IMR-90 (cell line): ENCODE measurements around the gene MTFR1L.

ENCODE experiments used
- CEBPB ChIP-seq: IDR thresholded peaks from 2 replicates; pipeline ENCODE4 v1.6.1; 2012; ENCODE audit warnings: low read depth, low read length, improper control_type of control experiment
- FOS ChIP-seq: fragments of 150-350 bp; IDR thresholded peaks from 2 replicates; pipeline ENCODE4 v1.6.1; 2016; ENCODE audit warnings: low read depth, low read length
- POLR2A ChIP-seq: IDR thresholded peaks from 2 replicates; pipeline ENCODE4 v1.6.1; 2012; ENCODE audit warnings: mild to moderate bottlenecking, low read depth, low read length
- RAD21 ChIP-seq: IDR thresholded peaks from 2 replicates; pipeline ENCODE4 v1.6.1; 2012; ENCODE audit warnings: low read length, improper control_type of control experiment
- RFX5 ChIP-seq: IDR thresholded peaks from 2 replicates; pipeline ENCODE4 v1.8.0; 2012; ENCODE audit warnings: low read depth, mild to moderate bottlenecking, low read length, moderate library complexity
- SMC3 ChIP-seq: fragments of 150-350 bp; IDR thresholded peaks from 2 replicates; pipeline ENCODE4 v1.6.1; 2016; ENCODE audit warnings: low read depth, mild to moderate bottlenecking, antibody characterized with exemption, low read length, moderate library complexity
- TF ChIP-seq, protein P1 (sequence below): conservative IDR thresholded peaks from 2 replicates; pipeline ENCODE4 v1.5.1; 2012; ENCODE audit warnings: mild to moderate bottlenecking, low read depth, low read length, improper control_type of control experiment
- TF ChIP-seq, protein P2 (sequence below): fragments of 150-350 bp; IDR thresholded peaks from 2 replicates; pipeline ENCODE4 v1.6.1; 2017; ENCODE audit warnings: mild to moderate bottlenecking, antibody characterized with exemption, low read length, low read depth

DNA sequence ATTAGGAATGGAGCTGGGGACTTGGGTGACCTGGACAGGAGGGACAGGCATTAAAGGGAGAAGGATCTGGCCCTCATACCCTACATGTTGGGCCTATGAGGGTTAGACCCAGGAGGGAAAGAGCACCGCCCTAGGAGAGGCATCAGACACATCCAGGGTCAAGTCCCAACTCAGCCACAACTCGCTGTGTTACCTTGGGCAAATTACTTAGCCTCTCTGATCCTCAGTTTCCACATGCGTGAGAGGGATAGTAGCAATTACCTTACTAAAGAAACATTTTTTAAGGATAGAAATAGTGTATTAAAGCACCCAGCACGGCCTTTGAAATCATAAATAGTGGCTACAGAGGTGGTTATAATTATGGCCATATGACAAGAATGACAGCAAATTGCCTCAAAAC is 39.9 kb upstream of the MTFR1L start:
- no peak for TF ChIP-seq RFX5
- TF ChIP-seq, protein P1, sequence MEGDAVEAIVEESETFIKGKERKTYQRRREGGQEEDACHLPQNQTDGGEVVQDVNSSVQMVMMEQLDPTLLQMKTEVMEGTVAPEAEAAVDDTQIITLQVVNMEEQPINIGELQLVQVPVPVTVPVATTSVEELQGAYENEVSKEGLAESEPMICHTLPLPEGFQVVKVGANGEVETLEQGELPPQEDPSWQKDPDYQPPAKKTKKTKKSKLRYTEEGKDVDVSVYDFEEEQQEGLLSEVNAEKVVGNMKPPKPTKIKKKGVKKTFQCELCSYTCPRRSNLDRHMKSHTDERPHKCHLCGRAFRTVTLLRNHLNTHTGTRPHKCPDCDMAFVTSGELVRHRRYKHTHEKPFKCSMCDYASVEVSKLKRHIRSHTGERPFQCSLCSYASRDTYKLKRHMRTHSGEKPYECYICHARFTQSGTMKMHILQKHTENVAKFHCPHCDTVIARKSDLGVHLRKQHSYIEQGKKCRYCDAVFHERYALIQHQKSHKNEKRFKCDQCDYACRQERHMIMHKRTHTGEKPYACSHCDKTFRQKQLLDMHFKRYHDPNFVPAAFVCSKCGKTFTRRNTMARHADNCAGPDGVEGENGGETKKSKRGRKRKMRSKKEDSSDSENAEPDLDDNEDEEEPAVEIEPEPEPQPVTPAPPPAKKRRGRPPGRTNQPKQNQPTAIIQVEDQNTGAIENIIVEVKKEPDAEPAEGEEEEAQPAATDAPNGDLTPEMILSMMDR: no peak
- no peak for TF ChIP-seq RAD21
- TF ChIP-seq CEBPB: no peak
- TF ChIP-seq SMC3: no peak
- TF ChIP-seq POLR2A: no peak
- TF ChIP-seq FOS: no peak
- TF ChIP-seq, protein P2, sequence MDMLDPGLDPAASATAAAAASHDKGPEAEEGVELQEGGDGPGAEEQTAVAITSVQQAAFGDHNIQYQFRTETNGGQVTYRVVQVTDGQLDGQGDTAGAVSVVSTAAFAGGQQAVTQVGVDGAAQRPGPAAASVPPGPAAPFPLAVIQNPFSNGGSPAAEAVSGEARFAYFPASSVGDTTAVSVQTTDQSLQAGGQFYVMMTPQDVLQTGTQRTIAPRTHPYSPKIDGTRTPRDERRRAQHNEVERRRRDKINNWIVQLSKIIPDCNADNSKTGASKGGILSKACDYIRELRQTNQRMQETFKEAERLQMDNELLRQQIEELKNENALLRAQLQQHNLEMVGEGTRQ: no peak
